Activated effector memory CD4-positive, alpha-beta T cell treated with anti-CD3 and anti-CD28 coated beads, Interleukin-2, amount 50 U/mL, for 16 hours (primary cell): ENCODE data around the gene SRGAP2C.
"Not testable (repeated sequence)": the region's sequence is repeated elsewhere in the genome, so short reads cannot be mapped to it uniquely, and the experiment has no call there.

ENCODE experiments used
- DNase-seq: peaks from one replicate; pipeline ENCODE4 v3.0.0-alpha.2; 2020

Gene SRGAP2C

DNA sequence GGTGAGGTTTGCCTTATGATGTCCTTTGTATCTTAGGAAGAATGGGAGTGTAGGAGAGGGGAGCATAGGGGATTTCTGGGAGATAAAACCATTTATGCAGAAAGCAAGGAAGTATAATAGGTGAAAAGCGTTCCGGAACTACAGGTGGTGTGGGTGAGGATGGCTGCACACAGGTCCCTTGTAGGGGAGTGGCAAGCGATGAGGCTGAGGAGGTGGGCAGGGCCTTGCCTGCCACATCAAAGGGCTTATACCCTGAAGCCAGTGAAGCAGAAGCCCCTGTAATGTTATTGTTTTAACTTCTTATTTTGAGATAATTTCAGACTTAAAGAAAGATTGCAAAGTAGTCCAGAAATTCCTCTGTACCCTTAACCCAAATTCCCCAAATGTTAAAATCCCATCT, 159.6 kb downstream of the SRGAP2C start:
- DNase-seq = not testable (repeated sequence)

- not testable (repeated sequence) for DNase-seq
These were observed 161.9 kb downstream of the SRGAP2C start for GRCh38 chr1:121346654-121347053.

DNA sequence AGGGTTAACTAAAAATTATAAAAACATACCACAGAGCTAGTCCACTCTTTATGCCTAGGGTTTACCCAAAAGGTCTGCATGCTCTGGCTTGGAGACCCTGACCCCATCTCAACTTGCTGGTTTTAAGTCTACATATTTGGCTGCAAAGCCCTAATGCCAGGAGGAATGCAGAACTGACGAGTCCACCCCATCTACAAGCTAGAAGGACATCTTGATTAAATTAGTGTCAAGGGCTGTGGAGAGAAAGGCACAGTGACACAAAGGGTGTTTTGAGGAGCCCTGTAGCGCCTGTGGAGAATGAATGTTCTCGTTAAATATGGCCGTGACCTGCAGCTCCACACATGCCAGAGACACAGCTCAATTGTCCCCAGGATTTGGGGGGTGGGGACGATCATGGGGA, 162.7 kb downstream of the SRGAP2C start:
- DNase-seq = not testable (repeated sequence)

DNA sequence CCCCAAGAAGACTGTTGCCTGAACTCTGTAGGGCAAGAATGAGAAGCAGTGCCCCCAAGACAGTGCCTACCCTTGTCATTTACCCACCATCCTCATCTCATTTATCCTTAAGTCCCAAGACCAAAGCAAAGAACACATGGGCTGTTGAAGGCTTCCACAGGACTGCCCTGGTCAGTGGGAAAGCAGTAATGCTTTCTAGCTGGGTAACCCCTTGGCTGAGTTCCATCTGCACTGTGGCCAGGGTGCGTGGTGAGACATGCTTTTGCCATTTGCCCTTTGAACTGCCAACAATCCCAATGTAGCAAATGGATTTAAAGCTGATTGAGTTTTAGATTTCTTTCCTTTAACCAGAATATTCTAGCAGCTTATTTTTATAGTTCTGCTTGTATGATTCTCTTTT, 163.3 kb downstream of the SRGAP2C start:
- not testable (repeated sequence) for DNase-seq

DNA sequence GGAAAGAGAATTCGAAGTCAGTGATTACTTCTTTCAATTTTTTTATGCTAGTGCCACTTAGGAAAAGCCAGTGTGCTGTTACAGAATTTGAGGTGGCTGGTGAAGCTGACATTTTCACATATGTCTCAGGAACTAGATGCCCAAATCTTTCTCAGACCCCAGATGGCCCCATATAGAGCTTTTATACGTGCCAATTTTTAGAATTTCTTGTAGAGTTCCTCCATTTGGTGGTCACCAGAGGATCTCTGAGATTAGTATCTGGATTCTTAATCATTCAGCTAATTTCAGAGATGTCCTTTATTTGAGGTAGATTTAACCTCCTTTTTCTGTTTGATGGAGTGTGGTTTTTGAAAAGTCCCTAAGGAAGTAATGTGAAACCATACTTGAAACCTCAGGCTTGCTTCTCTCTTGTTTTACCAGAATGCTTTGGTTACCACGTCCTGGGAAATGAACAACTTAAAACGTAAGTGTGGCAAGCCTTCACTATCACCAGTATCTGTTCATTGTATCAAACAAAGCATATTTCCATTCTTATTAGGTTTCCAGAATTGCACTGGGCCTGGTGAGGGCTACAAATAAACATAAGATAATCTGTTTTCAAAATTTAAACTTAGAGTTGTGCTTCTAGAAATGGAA, 164.7 kb downstream of the SRGAP2C start:
- DNase-seq = not testable (repeated sequence)

- not testable (repeated sequence) for DNase-seq
These were observed 171.1 kb downstream of the SRGAP2C start for GRCh38 chr1:121355711-121356420.

DNA sequence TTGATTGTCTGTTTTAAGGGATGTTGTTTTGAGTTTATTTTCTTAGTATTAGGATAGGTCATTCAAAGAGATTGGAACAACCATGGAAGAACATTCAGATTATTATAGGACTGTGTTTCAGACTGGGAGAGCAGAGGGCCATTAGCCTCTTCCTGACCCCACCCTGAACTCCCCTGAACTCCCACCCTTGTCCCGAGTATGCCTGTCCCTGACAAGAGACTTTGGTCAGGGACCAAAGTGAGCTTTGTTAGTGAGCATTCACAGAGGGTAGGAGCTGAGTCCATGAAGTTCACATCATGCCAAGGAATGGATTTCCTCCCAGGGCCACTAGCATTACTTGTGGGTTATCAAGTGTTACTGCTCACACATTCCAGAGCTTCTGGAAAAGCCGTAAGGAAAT, 172.0 kb downstream of the SRGAP2C start:
- DNase-seq = not testable (repeated sequence)

DNA sequence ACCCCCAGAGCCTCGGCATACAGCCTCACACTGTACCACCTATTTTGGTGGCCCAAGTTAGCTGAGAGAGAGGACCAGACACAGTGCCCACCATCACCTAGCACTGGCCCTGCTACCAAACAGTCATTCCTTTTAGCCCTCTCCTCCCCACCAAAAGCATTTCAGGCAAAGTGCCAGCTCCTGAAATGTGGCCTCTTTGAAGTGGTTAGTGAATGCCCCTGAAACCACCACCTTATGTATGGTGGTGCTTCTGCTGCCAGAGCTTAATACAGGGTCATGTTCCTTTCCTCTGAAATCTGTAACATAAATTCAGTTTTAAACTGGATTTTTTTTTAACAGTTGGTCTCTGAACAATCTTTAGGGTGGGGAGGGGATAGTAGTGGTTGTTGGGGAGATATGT, 175.8 kb downstream of the SRGAP2C start:
- not testable (repeated sequence) for DNase-seq

- not testable (repeated sequence) for DNase-seq
These were observed 176.9 kb downstream of the SRGAP2C start for GRCh38 chr1:121361451-121362233.

DNA sequence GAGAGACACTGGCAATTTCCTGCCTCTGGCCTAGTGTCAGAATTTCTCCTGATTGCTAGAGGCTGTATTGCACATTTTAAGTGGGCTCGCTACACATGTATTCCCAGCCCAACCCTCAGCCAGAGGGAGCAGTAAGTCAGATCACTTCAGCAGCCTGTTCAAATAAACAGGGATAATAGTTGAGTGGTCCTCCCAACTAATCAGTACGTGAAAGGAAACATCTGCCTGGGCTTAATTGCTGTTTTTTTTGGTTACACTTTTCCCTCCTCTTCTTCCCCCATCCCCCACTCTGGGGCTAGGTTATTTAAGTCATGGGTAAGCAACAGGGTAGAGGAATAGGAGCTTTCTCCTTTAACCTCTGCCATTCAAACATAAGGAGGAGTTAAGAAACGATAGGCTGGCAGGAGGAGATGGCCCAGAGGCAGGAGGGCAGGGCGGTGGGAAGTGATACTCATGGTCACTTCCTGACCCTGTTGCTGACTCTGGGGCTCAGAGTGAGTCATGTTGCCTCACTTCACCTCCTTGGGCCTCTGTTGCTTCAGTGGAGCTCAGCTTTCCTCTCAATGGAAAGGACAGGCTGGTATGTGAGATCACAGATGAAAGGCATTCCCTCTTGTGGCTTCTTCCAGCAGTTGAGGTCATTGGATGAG, 177.6 kb downstream of the SRGAP2C start:
- not testable (repeated sequence) for DNase-seq

DNA sequence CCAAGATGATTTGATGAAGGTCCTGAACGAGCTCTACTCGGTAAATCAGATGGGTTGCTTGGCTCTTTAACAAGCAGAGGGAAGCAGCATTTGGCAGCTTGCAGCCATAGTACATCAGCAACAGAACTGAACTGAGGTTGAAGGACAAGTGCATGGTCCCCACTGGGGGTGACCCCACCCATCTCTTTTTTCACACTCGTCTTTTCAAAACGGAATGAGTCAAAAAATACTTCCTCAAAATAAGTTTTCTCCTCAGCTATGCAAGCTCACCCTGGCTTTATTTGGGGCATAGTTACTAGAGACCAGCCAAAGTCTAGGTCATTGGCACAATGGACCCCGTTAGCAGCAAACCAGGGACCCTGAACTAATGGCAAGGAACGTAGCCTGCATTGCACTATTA, 180.5 kb downstream of the SRGAP2C start:
- not testable (repeated sequence) for DNase-seq

- DNase-seq = peak; percentile 66
These were observed 180.9 kb downstream of the SRGAP2C start for GRCh38 chr1:121365723-121366122.

- DNase-seq = not testable (repeated sequence)
These were observed 181.4 kb downstream of the SRGAP2C start for GRCh38 chr1:121366171-121366570.

GRCh38 chr1:121368910-121369309, 184.1 kb downstream of the SRGAP2C start:
- DNase-seq = not testable (repeated sequence)

DNA sequence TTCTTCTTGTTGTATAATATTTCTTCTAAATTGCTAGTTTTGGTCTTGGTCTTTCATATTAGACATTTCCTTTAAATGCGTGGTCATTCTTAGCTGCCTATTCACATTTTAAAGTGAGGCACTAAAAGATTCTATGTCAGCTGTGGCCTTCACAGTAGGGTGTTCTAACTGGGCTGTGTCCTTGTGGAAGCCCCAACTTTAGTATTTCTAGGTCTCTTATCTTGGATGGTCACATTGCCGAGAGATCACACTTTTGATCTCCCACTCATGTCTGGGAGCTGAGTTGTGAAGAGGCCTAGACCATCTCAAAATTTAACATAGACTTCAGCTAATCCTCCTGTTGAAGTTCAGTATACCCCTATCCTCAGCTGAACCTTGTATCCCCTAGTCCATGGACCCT, 185.2 kb downstream of the SRGAP2C start:
- DNase-seq = not testable (repeated sequence)

DNA sequence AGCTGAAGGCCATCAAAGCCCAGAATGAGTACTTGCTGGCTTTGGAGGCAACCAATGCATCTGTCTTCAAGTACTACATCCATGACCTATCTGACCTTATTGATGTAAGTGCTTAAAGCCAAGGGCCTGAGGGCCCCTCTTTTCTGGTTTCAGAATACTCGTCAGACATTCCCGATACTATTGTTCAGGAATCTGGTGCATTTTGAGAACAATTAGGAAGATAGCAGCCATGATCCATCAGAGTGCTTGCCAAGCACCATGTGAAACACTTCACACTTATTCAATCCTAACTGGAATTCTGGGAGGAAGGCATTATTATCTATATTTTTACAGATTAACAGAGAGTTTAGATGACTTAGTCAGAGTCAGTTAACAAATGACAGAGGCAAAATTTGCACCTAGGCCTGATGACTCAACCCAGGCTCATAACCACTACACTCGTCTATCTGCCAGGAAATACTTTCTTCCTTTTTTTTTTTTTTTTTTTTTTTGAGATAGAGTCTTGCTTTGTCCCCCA, 190.1 kb downstream of the SRGAP2C start:
- not testable (repeated sequence) for DNase-seq

DNA sequence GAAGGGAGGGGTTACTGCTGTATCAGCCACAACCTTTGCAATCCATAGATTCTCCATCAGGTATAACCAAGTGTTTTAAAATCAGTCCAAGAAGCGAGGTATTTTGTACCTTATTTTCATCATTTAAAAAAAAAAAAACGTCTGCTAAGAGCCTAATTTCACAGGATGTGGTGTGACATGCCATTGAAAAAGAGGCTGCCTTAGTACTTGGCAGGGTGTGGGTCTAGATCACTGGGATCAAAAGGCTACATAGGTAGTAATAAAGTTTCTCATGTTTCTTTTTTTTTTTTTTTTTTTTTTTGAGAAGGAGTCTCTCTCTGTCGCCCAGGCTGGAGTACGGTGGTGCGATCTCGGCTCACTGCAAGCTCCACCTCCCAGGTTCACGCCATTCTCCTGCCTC, 192.2 kb downstream of the SRGAP2C start:
- DNase-seq = not testable (repeated sequence)

DNA sequence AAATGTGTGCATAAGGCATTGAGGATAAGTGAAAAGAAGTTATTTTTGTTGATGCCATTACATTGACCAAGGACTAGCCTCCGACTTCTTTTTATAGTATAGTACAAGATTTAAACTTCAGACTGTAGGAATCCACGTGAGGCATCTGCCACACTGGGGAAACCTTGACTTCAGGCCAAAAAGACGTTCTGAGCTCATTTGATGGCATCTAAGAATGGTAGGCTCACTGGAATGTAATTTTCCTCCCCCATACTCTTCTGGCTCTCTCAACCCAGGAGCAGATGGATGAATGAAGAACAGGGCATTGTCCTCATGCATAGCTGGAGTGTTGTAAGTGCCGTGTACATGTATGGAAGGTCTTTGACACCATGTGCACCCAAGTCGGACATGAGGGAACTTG, 194.0 kb downstream of the SRGAP2C start:
- DNase-seq = not testable (repeated sequence)

- DNase-seq = not testable (repeated sequence)
These were observed 200.0 kb downstream of the SRGAP2C start for GRCh38 chr1:121384754-121385153.

GRCh38 chr1:121385162-121385561, 200.4 kb downstream of the SRGAP2C start:
- not testable (repeated sequence) for DNase-seq

- DNase-seq = not testable (repeated sequence)
These were observed 201.0 kb downstream of the SRGAP2C start for GRCh38 chr1:121385563-121386288.
